ENCODE results near the gene CANX.
"Not testable (repeated sequence)": the region's sequence is repeated elsewhere in the genome, so short reads cannot be mapped to it uniquely, and the experiment has no call there.

Gene CANX

GRCh38 chr5:179661647-179662046 is 37.1 kb upstream of the CANX start:
- not testable (repeated sequence) for H3K27me3 ChIP-seq (replicated peaks; ENCODE audit: insufficient read depth, low read length); DNase-seq; H3K36me3 ChIP-seq (replicated peaks; ENCODE audit: insufficient read depth, low read length); H3K4me1 ChIP-seq (ENCODE audit: low read length); H3F3A ChIP-seq (ENCODE audit: insufficient read depth, low read length); H3K27ac ChIP-seq (ENCODE audit: low read length); H3K4me3 ChIP-seq (ENCODE audit: low read length); H3K79me2 ChIP-seq (ENCODE audit: low read length); H4K20me1 ChIP-seq (ENCODE audit: insufficient read depth, low read length); H3K9ac ChIP-seq (ENCODE audit: low read length); H3K9me2 ChIP-seq (replicated peaks; ENCODE audit: insufficient read depth, low read length); H3K9me3 ChIP-seq (replicated peaks; ENCODE audit: insufficient read depth, low read length); H2AFZ ChIP-seq (ENCODE audit: low read length); H3K4me2 ChIP-seq (ENCODE audit: low read depth, low read length)

- Histone ChIP-seq H3K4me1 (ENCODE audit: low read length) (no peaks in the 10 kb centered on the region), H3K27ac (ENCODE audit: low read length) (no peak overlapping the region), H3K36me3 (replicated peaks; ENCODE audit: insufficient read depth, low read length) (no peaks in the 10 kb centered on the region), H3F3A (ENCODE audit: insufficient read depth, low read length) (no peaks in the 10 kb centered on the region), H3K9me2 (replicated peaks; ENCODE audit: insufficient read depth, low read length) (no peaks in the 10 kb centered on the region), H3K9me3 (replicated peaks; ENCODE audit: insufficient read depth, low read length) (no peaks in the 10 kb centered on the region), H3K9ac (ENCODE audit: low read length) (no peak overlapping the region), H3K4me2 (ENCODE audit: low read depth, low read length) (no peak overlapping the region), H3K27me3 (replicated peaks; ENCODE audit: insufficient read depth, low read length) (no peaks in the 10 kb centered on the region), H3K79me2 (ENCODE audit: low read length) (no peaks in the 10 kb centered on the region), H2AFZ (ENCODE audit: low read length) (no peak overlapping the region), H3K4me3 (ENCODE audit: low read length) (no peak overlapping the region), H4K20me1 (ENCODE audit: insufficient read depth, low read length) (no peaks in the 10 kb centered on the region)
- TF ChIP-seq EZH2 (optimal IDR thresholded peaks at IDR 0.05; ENCODE audit: low read depth, low read length) (no peak), EZH2phosphoT487 (IDR thresholded peaks at IDR 0.05; ENCODE audit: low read length) (no peak), CTCF (IDR thresholded peaks at IDR 0.05; ENCODE audit: low read length) (peak; percentile 100)
- peak; percentile 56 for DNase-seq
Measured at GRCh38 chr5:179668391-179668790, 30.4 kb upstream of the CANX start.

GRCh38 chr5:179678223-179679013 is 20.3 kb upstream of the CANX start:
- peaks cover 8% of the 10 kb centered on the region for H3K4me1 ChIP-seq (ENCODE audit: low read length)
- H3K4me2 ChIP-seq (ENCODE audit: low read depth, low read length), result peak overlapping the region; percentile 94
- TF ChIP-seq EZH2 (optimal IDR thresholded peaks at IDR 0.05; ENCODE audit: low read depth, low read length) (no peak), EZH2phosphoT487 (IDR thresholded peaks at IDR 0.05; ENCODE audit: low read length) (no peak), CTCF (IDR thresholded peaks at IDR 0.05; ENCODE audit: low read length) (no peak)
- peak; percentile 97 for DNase-seq
- H3K9ac ChIP-seq (ENCODE audit: low read length), result peak overlapping the region; percentile 91
- no peaks in the 10 kb centered on the region for H3K9me3 ChIP-seq (replicated peaks; ENCODE audit: insufficient read depth, low read length)
- no peaks in the 10 kb centered on the region for H4K20me1 ChIP-seq (ENCODE audit: insufficient read depth, low read length)
- peak overlapping the region; percentile 99 for H2AFZ ChIP-seq (ENCODE audit: low read length)
- H3K36me3 ChIP-seq (replicated peaks; ENCODE audit: insufficient read depth, low read length), result no peaks in the 10 kb centered on the region
- H3K9me2 ChIP-seq (replicated peaks; ENCODE audit: insufficient read depth, low read length), result no peaks in the 10 kb centered on the region
- H3F3A ChIP-seq (ENCODE audit: insufficient read depth, low read length), result peaks cover 3% of the 10 kb centered on the region; the same call in 1 of the 2 replicates
- H3K79me2 ChIP-seq (ENCODE audit: low read length), result peaks cover 5% of the 10 kb centered on the region
- peak overlapping the region; percentile 94 for H3K4me3 ChIP-seq (ENCODE audit: low read length)
- no peaks in the 10 kb centered on the region for H3K27me3 ChIP-seq (replicated peaks; ENCODE audit: insufficient read depth, low read length)
- H3K27ac ChIP-seq (ENCODE audit: low read length), result peak overlapping the region; percentile 40
